Measurements from ENCODE around the gene GCNT2. TPM values are rescaled to one million over a fixed set of nuclear protein-coding genes. Genes with fewer than 3 reads are reported as not detected.

Gene GCNT2
- total and polyA plus RNA-seq, 2 of the 8 experiments (the other 6 are each of a cell fraction or from before 2014, with no cell fraction given): 19.3 to 52.5 TPM

GRCh38 chr6:10559522-10560152 is 38.5 kb downstream of the GCNT2 start (continued):
- TF ChIP-seq CHD7 (IDR thresholded peaks at IDR 0.05; ENCODE audit: insufficient replicate concordance, low read length): no peak
- no peak for TF ChIP-seq EZH2 (IDR thresholded peaks at IDR 0.05; ENCODE audit: low read depth, low read length, severe bottlenecking)
- TF ChIP-seq HDAC2 (IDR thresholded peaks at IDR 0.05; ENCODE audit: borderline replicate concordance in 1 of 2, low read depth in 2 of 2, low read length in 2 of 2): no peak
